ENCODE measurements around the gene CREB5. TPM values are rescaled to one million over a fixed set of nuclear protein-coding genes. Genes with fewer than 3 reads are reported as not detected.

Gene CREB5
- polyA plus RNA-seq, 3 donors from 2014 or later = 0.37 TPM; not detected in 2

GRCh38 chr7:28530803-28531175 is 118.5 kb downstream of the CREB5 start:
- Mint-ChIP-seq H3K9me3 (no peaks in the 10 kb centered on the region), H3K4me1 (no peaks in the 10 kb centered on the region), H3K36me3 (no peaks in the 10 kb centered on the region), H3K4me3 (no peak overlapping the region), H3K27ac (no peak overlapping the region), H3K27me3 (ENCODE audit: low read depth in 3 of 3) (peaks cover 0 to 14% (median 2%) of the 10 kb centered on the region in 3 donors)
- DNase-seq = no peak

- Mint-ChIP-seq H3K27me3 (ENCODE audit: low read depth in 3 of 3) (peaks cover 0 to 14% (median 2%) of the 10 kb centered on the region in 3 donors), H3K27ac (no peak overlapping the region), H3K4me1 (no peaks in the 10 kb centered on the region), H3K4me3 (no peak overlapping the region), H3K9me3 (no peaks in the 10 kb centered on the region), H3K36me3 (no peaks in the 10 kb centered on the region)
- DNase-seq = no peak
Measured at GRCh38 chr7:28531291-28531690, 119.0 kb downstream of the CREB5 start.

DNA sequence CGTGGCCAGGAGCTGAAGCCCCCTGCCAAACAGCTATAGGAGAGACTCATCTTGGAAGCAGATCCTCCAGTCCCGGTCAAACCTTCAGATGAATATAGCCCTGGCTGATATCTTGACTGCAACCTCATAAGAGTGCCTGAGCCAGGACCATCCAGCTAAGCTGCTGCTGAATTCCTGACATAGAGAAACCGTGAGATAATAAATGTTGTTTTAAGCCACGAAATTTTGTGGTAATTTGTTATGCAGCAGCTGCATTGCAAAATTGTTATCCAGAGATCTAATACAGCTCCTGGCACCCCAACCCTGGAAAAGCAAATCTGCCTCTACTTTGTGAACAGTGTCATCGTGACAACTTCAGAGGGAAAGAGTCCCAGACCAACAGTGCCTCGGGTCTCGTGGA is 119.9 kb downstream of the CREB5 start:
- no peaks in the 10 kb centered on the region for H3K9me3 Mint-ChIP-seq
- H3K4me1 Mint-ChIP-seq = no peaks in the 10 kb centered on the region
- no peak for DNase-seq

GRCh38 chr7:28533267-28533666 is 120.9 kb downstream of the CREB5 start:
- Mint-ChIP-seq H3K27ac (no peak overlapping the region), H3K36me3 (no peaks in the 10 kb centered on the region), H3K4me1 (no peaks in the 10 kb centered on the region), H3K4me3 (no peak overlapping the region), H3K27me3 (ENCODE audit: low read depth in 3 of 3) (peaks cover 0 to 16% (median 3%) of the 10 kb centered on the region in 3 donors), H3K9me3 (no peaks in the 10 kb centered on the region)
- no peak for DNase-seq

More for the DNA sequence above, 119.9 kb downstream of the CREB5 start:
- H3K27ac Mint-ChIP-seq = no peak overlapping the region
- no peaks in the 10 kb centered on the region for H3K36me3 Mint-ChIP-seq
- no peak overlapping the region for H3K4me3 Mint-ChIP-seq
- peaks cover 0 to 14% (median 2%) of the 10 kb centered on the region in 3 donors for H3K27me3 Mint-ChIP-seq (ENCODE audit: low read depth in 3 of 3)

GRCh38 chr7:28533731-28534531 is 121.6 kb downstream of the CREB5 start:
- Mint-ChIP-seq H3K27me3 (ENCODE audit: low read depth in 3 of 3) (peaks cover 0 to 21% (median 4%) of the 10 kb centered on the region in 3 donors), H3K4me3 (no peak overlapping the region), H3K9me3 (no peaks in the 10 kb centered on the region), H3K36me3 (no peaks in the 10 kb centered on the region), H3K4me1 (no peaks in the 10 kb centered on the region), H3K27ac (no peak overlapping the region)
- no peak for DNase-seq

GRCh38 chr7:28536259-28536658 is 123.9 kb downstream of the CREB5 start:
- Mint-ChIP-seq H3K36me3 (no peaks in the 10 kb centered on the region), H3K4me1 (no peaks in the 10 kb centered on the region), H3K9me3 (no peaks in the 10 kb centered on the region), H3K27me3 (ENCODE audit: low read depth in 3 of 3) (peaks cover 0 to 18% (median 2%) of the 10 kb centered on the region in 3 donors), H3K27ac (no peak overlapping the region), H3K4me3 (no peak overlapping the region)
- no peak for DNase-seq

DNA sequence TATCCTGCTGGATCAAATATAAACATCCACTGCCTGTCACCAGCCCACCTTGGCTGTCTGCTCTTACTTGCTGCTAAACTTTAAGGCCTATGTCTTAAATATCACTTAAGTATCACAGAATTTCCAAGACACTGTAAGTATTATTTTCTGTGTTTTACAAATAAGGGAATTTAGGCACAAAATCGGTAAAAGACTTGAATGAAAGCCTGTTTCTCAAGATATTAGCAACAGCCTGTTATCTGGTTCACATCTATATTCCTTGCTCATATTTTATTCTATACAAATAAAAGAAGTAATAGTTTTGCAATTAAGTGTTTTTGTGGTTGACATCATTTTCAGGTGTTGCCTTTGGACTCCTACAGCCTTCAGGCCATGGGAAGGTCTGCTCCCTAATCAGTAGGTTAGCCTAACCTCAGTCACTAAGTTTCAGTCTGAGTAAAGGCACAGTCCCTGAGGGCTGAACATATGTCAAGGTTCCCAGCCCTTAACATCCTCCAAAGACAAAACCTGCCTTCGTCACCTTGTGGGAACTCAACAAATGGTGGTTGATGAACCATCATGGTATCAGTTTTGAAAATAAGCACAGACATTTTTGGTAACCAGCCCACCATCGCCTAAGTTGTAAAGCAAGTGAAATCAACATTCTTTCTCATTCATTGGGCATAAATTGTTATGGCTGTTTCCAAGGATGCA is 127.1 kb downstream of the CREB5 start:
- no peak overlapping the region for H3K4me3 Mint-ChIP-seq
- H3K4me1 Mint-ChIP-seq = no peaks in the 10 kb centered on the region
- peaks cover 0 to 17% (median 4%) of the 10 kb centered on the region in 3 donors for H3K27me3 Mint-ChIP-seq (ENCODE audit: low read depth in 3 of 3)
- H3K9me3 Mint-ChIP-seq = no peaks in the 10 kb centered on the region
- no peak overlapping the region for H3K27ac Mint-ChIP-seq
- no peaks in the 10 kb centered on the region for H3K36me3 Mint-ChIP-seq
- no peak for DNase-seq

- Mint-ChIP-seq H3K36me3 (no peaks in the 10 kb centered on the region), H3K27me3 (ENCODE audit: low read depth in 3 of 3) (peaks cover 4 to 13% (median 5%) of the 10 kb centered on the region in 3 donors), H3K9me3 (peaks cover 0 to 15% (median 0%) of the 10 kb centered on the region in 6 donors), H3K4me1 (no peaks in the 10 kb centered on the region), H3K27ac (no peak overlapping the region), H3K4me3 (no peak overlapping the region)
- no peak for DNase-seq
Measured at GRCh38 chr7:28542410-28542809, 130.1 kb downstream of the CREB5 start.

DNA sequence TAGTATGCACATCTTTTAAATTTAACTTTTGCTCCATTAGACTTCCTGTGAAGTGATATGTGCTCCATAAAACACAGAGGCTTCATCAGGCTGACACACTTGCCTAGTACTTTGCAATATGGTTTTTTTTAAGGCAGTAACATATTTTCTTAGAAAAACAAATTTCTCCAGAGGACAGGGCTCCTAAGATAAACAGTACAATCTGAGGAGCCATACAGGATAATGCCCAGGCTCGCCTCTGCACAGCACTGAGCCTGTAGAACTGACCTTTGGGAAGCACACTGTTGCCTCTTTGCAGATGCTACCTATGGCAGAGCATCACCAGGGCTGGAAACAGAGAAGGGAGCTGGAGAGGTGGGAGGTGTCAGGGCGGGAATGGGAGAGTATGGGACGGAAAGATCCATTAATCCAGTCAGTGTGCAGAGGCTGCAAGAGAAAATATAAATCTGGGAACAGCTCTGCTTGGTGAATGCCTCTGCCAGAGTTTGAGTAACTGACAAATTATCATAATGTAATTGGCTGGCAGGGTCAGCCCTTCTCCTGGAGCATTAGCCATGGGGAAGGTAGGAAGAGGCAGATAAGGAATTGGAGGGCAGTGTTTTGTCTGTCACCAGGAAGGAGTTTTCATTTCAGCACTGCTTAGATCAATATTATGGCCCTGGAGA is 132.3 kb downstream of the CREB5 start:
- Mint-ChIP-seq H3K9me3 (peaks cover 0 to 19% (median under 1%) of the 10 kb centered on the region in 6 donors), H3K4me3 (no peak overlapping the region), H3K27me3 (ENCODE audit: low read depth in 3 of 3) (peaks cover 2 to 8% (median 5%) of the 10 kb centered on the region in 3 donors), H3K4me1 (no peaks in the 10 kb centered on the region), H3K27ac (no peak overlapping the region), H3K36me3 (no peaks in the 10 kb centered on the region)
- no peak for DNase-seq

DNA sequence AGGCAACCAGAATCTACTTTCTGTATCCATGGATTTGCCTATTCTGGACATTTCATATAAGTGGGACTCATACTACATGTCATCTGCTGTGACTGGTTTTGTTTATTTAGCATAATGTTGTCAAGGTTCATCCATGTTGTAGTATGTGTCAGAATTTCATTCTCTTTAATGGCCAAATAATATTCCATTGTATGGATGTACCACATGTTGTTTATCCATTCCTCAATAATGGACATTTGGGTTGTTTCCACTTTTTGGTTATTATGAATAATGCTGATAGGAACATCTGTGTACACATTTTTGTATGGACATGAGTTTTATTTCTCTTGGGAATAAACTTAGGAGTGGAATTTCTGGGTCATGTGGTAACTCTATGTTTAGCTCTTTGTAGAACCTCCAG is 133.7 kb downstream of the CREB5 start:
- Mint-ChIP-seq H3K4me3 (no peak overlapping the region), H3K27me3 (ENCODE audit: low read depth in 3 of 3) (peaks cover 3 to 13% (median 5%) of the 10 kb centered on the region in 3 donors)

DNA sequence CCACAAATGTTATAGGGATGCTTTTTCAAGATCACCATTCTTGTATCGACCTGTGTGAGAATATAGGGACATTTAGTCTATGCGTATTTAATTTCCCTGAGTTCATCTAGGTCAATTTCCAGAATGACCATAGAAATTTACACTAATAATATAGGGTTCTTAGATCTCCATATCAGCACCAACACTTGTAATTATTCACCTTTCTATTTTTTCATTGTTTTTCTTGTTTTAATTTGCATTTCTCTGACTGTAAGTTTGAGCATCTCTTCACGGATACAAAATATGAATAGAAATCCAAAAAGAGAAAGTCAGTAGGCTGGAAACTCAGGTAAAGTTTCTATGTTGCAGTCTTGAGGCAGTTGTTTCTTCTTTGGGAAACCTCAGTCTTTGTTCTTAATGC is 134.8 kb downstream of the CREB5 start:
- no peaks in the 10 kb centered on the region for H3K4me1 Mint-ChIP-seq
- peaks cover 0 to 19% (median 2%) of the 10 kb centered on the region in 6 donors for H3K9me3 Mint-ChIP-seq
- H3K4me3 Mint-ChIP-seq = no peak overlapping the region
- DNase-seq = no peak
- peaks cover 3 to 17% (median 7%) of the 10 kb centered on the region in 3 donors for H3K27me3 Mint-ChIP-seq (ENCODE audit: low read depth in 3 of 3)
- H3K27ac Mint-ChIP-seq = no peak overlapping the region
- H3K36me3 Mint-ChIP-seq = no peaks in the 10 kb centered on the region

More for the DNA sequence above, 133.7 kb downstream of the CREB5 start:
- Mint-ChIP-seq H3K27ac (no peak overlapping the region), H3K4me1 (no peaks in the 10 kb centered on the region), H3K9me3 (peaks cover 0 to 19% (median 2%) of the 10 kb centered on the region in 6 donors), H3K36me3 (no peaks in the 10 kb centered on the region)
- no peak for DNase-seq

GRCh38 chr7:28548416-28548815 is 136.1 kb downstream of the CREB5 start:
- peaks cover 0 to 19% (median 2%) of the 10 kb centered on the region in 6 donors for H3K9me3 Mint-ChIP-seq
- H3K27ac Mint-ChIP-seq = no peak overlapping the region
- H3K4me1 Mint-ChIP-seq = no peaks in the 10 kb centered on the region
- H3K27me3 Mint-ChIP-seq (ENCODE audit: low read depth in 3 of 3) = peaks cover 1 to 14% (median 7%) of the 10 kb centered on the region in 3 donors
- DNase-seq = no peak
- H3K4me3 Mint-ChIP-seq = no peak overlapping the region
- H3K36me3 Mint-ChIP-seq = no peaks in the 10 kb centered on the region

GRCh38 chr7:28549998-28550397 is 137.7 kb downstream of the CREB5 start:
- no peak overlapping the region for H3K4me3 Mint-ChIP-seq
- no peak overlapping the region for H3K27ac Mint-ChIP-seq
- no peaks in the 10 kb centered on the region for H3K36me3 Mint-ChIP-seq
- H3K9me3 Mint-ChIP-seq = peaks cover 0 to 19% (median 2%) of the 10 kb centered on the region in 6 donors
- H3K4me1 Mint-ChIP-seq = no peaks in the 10 kb centered on the region
- peaks cover 1 to 17% (median 12%) of the 10 kb centered on the region in 3 donors for H3K27me3 Mint-ChIP-seq (ENCODE audit: low read depth in 3 of 3)
- no peak for DNase-seq
